ENCODE measurements around the gene BEST4. TPM values are rescaled to one million over a fixed set of nuclear protein-coding genes. Genes with fewer than 3 reads are reported as not detected.

Gene BEST4
- total and polyA plus RNA-seq, 2 of the 13 experiments (the other 11 are each of a cell fraction or from before 2014, with no cell fraction given): 0.77 to 1.4 TPM

DNA sequence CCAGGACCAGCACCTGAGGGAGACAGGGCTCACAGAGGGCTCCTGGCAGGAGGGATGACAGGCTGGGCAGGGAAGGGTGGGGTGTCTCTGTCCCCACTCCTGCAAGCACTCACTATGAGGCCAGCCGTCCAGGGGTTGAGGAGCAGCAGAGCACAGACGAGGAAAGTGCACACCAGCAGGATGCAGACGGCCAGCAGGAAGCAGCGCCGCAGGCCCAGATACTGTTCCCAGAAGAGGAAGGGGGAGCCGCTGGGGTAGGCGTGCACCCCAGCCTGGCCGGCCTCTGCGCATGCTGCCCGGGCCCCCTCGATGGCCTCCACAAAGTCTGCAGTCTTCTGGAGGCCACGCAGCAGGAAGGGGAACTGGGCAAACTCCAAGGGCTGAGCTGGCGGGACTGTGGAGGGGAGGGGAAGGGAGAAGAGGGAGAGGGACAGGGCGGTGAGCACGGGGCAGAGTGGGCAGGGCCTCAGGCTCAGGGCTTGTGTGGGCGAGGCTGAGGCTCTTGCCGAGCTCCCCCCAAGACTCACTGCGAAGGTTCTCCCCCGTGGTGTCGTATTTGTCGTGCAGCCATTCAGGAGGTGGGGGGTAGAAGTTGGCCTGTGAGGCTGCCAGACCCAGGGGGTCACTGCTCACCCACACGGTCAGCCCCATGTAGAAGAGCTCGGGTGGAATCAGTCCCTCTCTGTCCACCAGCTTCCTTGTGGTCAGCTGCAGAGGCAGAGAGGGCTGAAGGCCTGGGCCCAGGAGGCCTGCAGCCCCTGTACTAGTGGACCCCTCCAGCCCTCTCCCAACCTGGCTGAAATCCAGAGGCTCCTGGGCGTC is 38.6 kb upstream of the BEST4 start (continued):
- TF ChIP-seq, protein P1, sequence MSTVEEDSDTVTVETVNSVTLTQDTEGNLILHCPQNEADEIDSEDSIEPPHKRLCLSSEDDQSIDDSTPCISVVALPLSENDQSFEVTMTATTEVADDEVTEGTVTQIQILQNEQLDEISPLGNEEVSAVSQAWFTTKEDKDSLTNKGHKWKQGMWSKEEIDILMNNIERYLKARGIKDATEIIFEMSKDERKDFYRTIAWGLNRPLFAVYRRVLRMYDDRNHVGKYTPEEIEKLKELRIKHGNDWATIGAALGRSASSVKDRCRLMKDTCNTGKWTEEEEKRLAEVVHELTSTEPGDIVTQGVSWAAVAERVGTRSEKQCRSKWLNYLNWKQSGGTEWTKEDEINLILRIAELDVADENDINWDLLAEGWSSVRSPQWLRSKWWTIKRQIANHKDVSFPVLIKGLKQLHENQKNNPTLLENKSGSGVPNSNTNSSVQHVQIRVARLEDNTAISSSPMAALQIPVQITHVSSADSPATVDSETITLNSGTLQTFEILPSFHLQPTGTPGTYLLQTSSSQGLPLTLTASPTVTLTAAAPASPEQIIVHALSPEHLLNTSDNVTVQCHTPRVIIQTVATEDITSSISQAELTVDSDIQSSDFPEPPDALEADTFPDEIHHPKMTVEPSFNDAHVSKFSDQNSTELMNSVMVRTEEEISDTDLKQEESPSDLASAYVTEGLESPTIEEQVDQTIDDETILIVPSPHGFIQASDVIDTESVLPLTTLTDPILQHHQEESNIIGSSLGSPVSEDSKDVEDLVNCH (CRISPR knock-in tag; IDR thresholded peaks at IDR 0.05): peak; percentile 69; the same call in 1 of the 2 replicates
- TF ChIP-seq HNRNPLL (IDR thresholded peaks at IDR 0.05; ENCODE audit: low read depth, low read length, poor library complexity, severe bottlenecking): peak; percentile 54
- TF ChIP-seq ZNF367 (CRISPR knock-in tag; IDR thresholded peaks at IDR 0.05; ENCODE audit: borderline replicate concordance): no peak
- TF ChIP-seq PHF21A (CRISPR knock-in tag; IDR thresholded peaks at IDR 0.05): peak; percentile 58; the same call in 1 of the 2 replicates
- TF ChIP-seq THAP9 (CRISPR knock-in tag; IDR thresholded peaks at IDR 0.05; ENCODE audit: borderline replicate concordance): peak; percentile 65; the same call in 1 of the 2 replicates
- TF ChIP-seq MED13 (CRISPR knock-in tag; IDR thresholded peaks at IDR 0.05): no peak
- no peak for TF ChIP-seq NKX3-1 (CRISPR knock-in tag; IDR thresholded peaks at IDR 0.05)
- peak; percentile 50; the same call in 1 of the 2 replicates for TF ChIP-seq KDM5B (CRISPR knock-in tag; IDR thresholded peaks at IDR 0.05; ENCODE audit: borderline replicate concordance)
- TF ChIP-seq ARID5B (CRISPR knock-in tag; IDR thresholded peaks at IDR 0.05): peak; percentile 49
- TF ChIP-seq TRIM24 (CRISPR knock-in tag; IDR thresholded peaks at IDR 0.05): no peak
- TF ChIP-seq, protein P2, sequence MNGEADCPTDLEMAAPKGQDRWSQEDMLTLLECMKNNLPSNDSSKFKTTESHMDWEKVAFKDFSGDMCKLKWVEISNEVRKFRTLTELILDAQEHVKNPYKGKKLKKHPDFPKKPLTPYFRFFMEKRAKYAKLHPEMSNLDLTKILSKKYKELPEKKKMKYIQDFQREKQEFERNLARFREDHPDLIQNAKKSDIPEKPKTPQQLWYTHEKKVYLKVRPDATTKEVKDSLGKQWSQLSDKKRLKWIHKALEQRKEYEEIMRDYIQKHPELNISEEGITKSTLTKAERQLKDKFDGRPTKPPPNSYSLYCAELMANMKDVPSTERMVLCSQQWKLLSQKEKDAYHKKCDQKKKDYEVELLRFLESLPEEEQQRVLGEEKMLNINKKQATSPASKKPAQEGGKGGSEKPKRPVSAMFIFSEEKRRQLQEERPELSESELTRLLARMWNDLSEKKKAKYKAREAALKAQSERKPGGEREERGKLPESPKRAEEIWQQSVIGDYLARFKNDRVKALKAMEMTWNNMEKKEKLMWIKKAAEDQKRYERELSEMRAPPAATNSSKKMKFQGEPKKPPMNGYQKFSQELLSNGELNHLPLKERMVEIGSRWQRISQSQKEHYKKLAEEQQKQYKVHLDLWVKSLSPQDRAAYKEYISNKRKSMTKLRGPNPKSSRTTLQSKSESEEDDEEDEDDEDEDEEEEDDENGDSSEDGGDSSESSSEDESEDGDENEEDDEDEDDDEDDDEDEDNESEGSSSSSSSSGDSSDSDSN (CRISPR knock-in tag; IDR thresholded peaks at IDR 0.05): peak; percentile 92
- TF ChIP-seq ZMYM2 (CRISPR knock-in tag; IDR thresholded peaks at IDR 0.05): peak; percentile 70
- TF ChIP-seq, protein P3, sequence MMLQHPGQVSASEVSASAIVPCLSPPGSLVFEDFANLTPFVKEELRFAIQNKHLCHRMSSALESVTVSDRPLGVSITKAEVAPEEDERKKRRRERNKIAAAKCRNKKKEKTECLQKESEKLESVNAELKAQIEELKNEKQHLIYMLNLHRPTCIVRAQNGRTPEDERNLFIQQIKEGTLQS (CRISPR knock-in tag; IDR thresholded peaks at IDR 0.05): peak; percentile 30; the same call in 1 of the 2 replicates
- TF ChIP-seq IRX3 (CRISPR knock-in tag; IDR thresholded peaks at IDR 0.05; ENCODE audit: borderline replicate concordance, low read depth): no peak
- 0 out of 2 replicates have a peak, but pooled peaks have one; percentile 14 for TF ChIP-seq FOXA3 (CRISPR knock-in tag; IDR thresholded peaks at IDR 0.05)
- peak; percentile 25; the same call in 1 of the 2 replicates for TF ChIP-seq SPEN (CRISPR knock-in tag; IDR thresholded peaks at IDR 0.05; ENCODE audit: low read depth)

Measured in HepG2 (cell line).